Small intestine (tissue), 7 donors: ENCODE data around the gene ZNF790. TPM values are rescaled to one million over a fixed set of nuclear protein-coding genes. Genes with fewer than 3 reads are reported as not detected.
"Not testable (repeated sequence)": the region's sequence is repeated elsewhere in the genome, so short reads cannot be mapped to it uniquely, and the experiment has no call there.

ENCODE experiments used
- DNase-seq, 2 donors: peaks; one replicate each; pipeline versions ENCODE4 v3.0.0 to v3.0.0-alpha.2; 2013
- FAIRE-seq: peaks from 2 replicates; lab custom pipeline; 2012; peaks lifted over from hg19 to GRCh38; lab: Jason Lieb, UNC
- H3K27ac ChIP-seq, 3 donors: one replicate each; pipeline ENCODE4 v1.5.1; 2013; ENCODE audit warnings: low read length in 2 of 3, mild to moderate bottlenecking in 2 of 3, control low read depth in 1 of 3, inconsistent platforms in 1 of 3, low read depth in 1 of 3, moderate library complexity in 1 of 3
- H3K27me3 ChIP-seq, 3 donors: one replicate each; pipeline ENCODE4 v1.6.1; 2013; ENCODE audit warnings: low read length in 3 of 3, inconsistent platforms in 1 of 3; ENCODE audit not compliant: control insufficient read depth in 3 of 3, insufficient read depth in 3 of 3
- H3K36me3 ChIP-seq, 3 donors: one replicate each; pipeline ENCODE4 v1.6.1; 2013; ENCODE audit warnings: low read length in 3 of 3, inconsistent platforms in 1 of 3, low read depth in 1 of 3, mild to moderate bottlenecking in 1 of 3, moderate library complexity in 1 of 3; ENCODE audit not compliant: control insufficient read depth in 3 of 3, insufficient read depth in 2 of 3
- H3K4me1 ChIP-seq, 3 donors: one replicate each; pipeline ENCODE4 v1.6.1; 2013; ENCODE audit warnings: low read length in 2 of 3, inconsistent platforms in 1 of 3, low read depth in 1 of 3, mild to moderate bottlenecking in 1 of 3, moderate library complexity in 1 of 3; ENCODE audit not compliant: control insufficient read depth in 3 of 3, insufficient read depth in 2 of 3
- H3K4me3 ChIP-seq, 3 donors: one replicate each; pipeline ENCODE4 v1.5.1; 2013; ENCODE audit warnings: low read length in 3 of 3, control low read depth in 1 of 3, inconsistent platforms in 1 of 3, low read depth in 1 of 3, mild to moderate bottlenecking in 1 of 3, moderate library complexity in 1 of 3
- H3K9me3 ChIP-seq, 2 donors: one replicate each; pipeline ENCODE4 v1.6.1; 2013; ENCODE audit warnings: low read depth in 1 of 2, low read length in 1 of 2; ENCODE audit not compliant: control insufficient read depth in 2 of 2, insufficient read depth in 1 of 2
- WGBS, 3 donors: extraction: QIAGEN DNeasy Blood & Tissue Kit; methylation state at CpG; one replicate each; pipeline ENCODE4 v1.1.7; 2013; 5-methylcytosine and 5-hydroxymethylcytosine counted together
- polyA plus RNA-seq, 4 donors: library from polyadenylated mRNA; stranded (reverse) in 3 of 4; unstranded in 1 of 4; fragments of 200-250 nt in 3 of 4; fragments of 120-200 nt in 1 of 4; gene quantifications; one replicate each; pipeline versions ENCODE4 v1.2.1 to v1.2.3, GENCODE V29; 2013
- donor health status: healthy with polysubstance abuse.
- donor health status: control.
- donor health status: control.
- donor health status: Bipolar disorder and iron deficiency.
- donor health status: healthy.

ZNF790 gene
- polyA plus RNA-seq, 4 donors = 1.1 to 10.1 (median 1.9) TPM

GRCh38 chr19:36796714-36796992, 41.5 kb downstream of the ZNF790 start:
- Histone ChIP-seq H3K4me3 (peak overlapping the region; percentile 51 to 68 (median 58)), H3K27ac (peak overlapping the region in 2 of 3 donors; percentile 62 to 78), H3K4me1 (no peaks in the 10 kb centered on the region), H3K36me3 (peaks cover 0 to 11% (median 3%) of the 10 kb centered on the region in 3 donors), H3K9me3 (peaks cover 4 to 64% of the 10 kb centered on the region in 2 donors), H3K27me3 (no peaks in the 10 kb centered on the region)
- DNase-seq (no peak), FAIRE-seq (no peak)
- 14 to 38% (median 32%) methylated on average over 19 of the region's 19 CpGs for WGBS, 3 donors

DNA sequence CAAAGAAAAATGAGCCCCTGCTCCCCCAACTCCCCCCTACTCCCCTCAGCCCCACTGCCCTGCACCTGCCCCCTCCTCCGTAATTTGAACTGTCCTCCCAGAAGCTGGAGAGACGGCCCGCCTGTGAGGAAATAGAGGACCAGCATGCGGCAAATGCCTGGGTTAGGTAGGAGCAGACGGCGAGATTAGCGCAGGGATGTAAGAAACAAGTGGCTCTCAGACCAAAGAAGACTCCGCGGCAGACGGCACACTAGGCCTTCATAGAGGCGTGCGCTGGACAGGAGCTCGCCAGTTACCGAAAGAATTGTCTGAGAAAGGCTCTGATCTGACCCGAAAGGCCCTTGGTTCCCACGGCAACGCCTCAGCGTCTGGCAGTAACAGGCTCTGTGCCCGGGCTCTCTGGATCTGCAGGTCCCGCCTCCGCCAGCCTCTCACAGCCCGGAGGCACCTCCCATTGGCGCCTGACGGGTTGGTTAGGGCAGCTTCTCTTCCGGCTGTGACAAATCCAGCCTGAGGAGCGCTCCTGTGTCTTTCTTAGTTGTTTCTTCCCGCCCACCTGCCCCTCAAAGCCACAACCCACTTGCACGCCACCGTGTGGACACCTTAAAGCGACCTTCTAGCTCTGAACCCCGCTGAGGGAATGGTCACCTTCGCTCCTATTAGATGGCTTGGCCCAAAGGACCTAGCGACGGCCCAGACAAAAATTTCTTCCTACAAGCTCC, 46.6 kb downstream of the ZNF790 start:
- not testable (repeated sequence) for DNase-seq, H3K36me3 ChIP-seq, H3K27me3 ChIP-seq, H3K4me1 ChIP-seq, H3K27ac ChIP-seq, FAIRE-seq
- WGBS, 3 donors = 7 to 25% (median 22%) methylated on average over 29 to 33 of the region's 34 CpGs
- H3K9me3 ChIP-seq = peaks cover 4 to 35% of the 10 kb centered on the region in 2 donors
- peak overlapping the region in 1 of 3 donors; percentile 15 for H3K4me3 ChIP-seq

GRCh38 chr19:36775768-36776167, 62.4 kb downstream of the ZNF790 start:
- H3K36me3 ChIP-seq = no peaks in the 10 kb centered on the region
- DNase-seq (peak in 1 of 2 donors; percentile 41), FAIRE-seq (no peak)
- peaks cover 3 to 28% of the 10 kb centered on the region in 2 donors for H3K9me3 ChIP-seq
- H3K4me1 ChIP-seq = no peaks in the 10 kb centered on the region
- peaks cover 0 to 3% (median 0%) of the 10 kb centered on the region in 3 donors for H3K27me3 ChIP-seq
- WGBS, 3 donors = 21 to 58% (median 49%) methylated on average over 33 to 38 of the region's 38 CpGs
- H3K27ac ChIP-seq = peak overlapping the region in 2 of 3 donors; percentile 28 to 69
- H3K4me3 ChIP-seq = peak overlapping the region in 2 of 3 donors; percentile 18 to 34

DNA sequence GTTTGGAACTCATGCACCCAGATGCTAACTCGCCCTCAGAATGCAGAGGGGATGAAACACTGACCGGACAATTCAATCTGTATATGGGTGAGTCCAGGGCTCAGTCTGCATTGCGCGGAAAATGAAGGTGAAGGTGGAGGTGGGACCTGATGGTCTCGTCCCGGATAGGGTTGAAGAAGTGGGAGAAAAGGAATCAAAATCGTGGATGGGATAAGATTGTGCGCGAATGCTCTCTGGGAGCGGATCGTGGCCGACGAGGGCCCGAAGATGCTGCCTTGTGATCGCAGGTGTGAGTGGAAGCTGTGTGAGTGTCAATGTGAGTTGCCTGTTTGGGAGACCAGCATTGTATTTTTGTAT, 65.0 kb downstream of the ZNF790 start:
- Histone ChIP-seq H3K4me1 (no peaks in the 10 kb centered on the region), H3K27ac (peak overlapping the region in 1 of 3 donors; percentile 61), H3K27me3 (peaks cover 0 to 3% (median 0%) of the 10 kb centered on the region in 3 donors), H3K9me3 (peaks cover 3 to 45% of the 10 kb centered on the region in 2 donors), H3K4me3 (peak overlapping the region; percentile 47 to 76 (median 71)), H3K36me3 (peaks cover 0 to 7% (median 0%) of the 10 kb centered on the region in 3 donors)
- 4 to 13% (median 11%) methylated on average over 15 of the region's 15 CpGs for WGBS, 3 donors
- FAIRE-seq = no peak
- no peak for DNase-seq

- H3K4me1 ChIP-seq = no peaks in the 10 kb centered on the region
- H3K9me3 ChIP-seq = peaks cover 3 to 48% of the 10 kb centered on the region in 2 donors
- WGBS, 3 donors = 0 to 1% (median 0%) methylated on average over 53 to 57 of the region's 57 CpGs
- H3K27me3 ChIP-seq = peaks cover 0 to 3% (median 0%) of the 10 kb centered on the region in 3 donors
- DNase-seq (peak; percentile 94 to 97), FAIRE-seq (no peak)
- H3K4me3 ChIP-seq = peak within 1 kb of the TSS; percentile 47 to 76 (median 71)
- peaks cover 0 to 7% (median 0%) of the 10 kb centered on the region in 3 donors for H3K36me3 ChIP-seq
- H3K27ac ChIP-seq = peak within 1 kb of the TSS; percentile 37 to 75 (median 61)
Observed at GRCh38 chr19:36772311-36773222, 65.6 kb downstream of the ZNF790 start, which contains the start of gene ZNF850. Gene ZNF850, minus strand, starts transcription at chr19:36772807. Its CDS starts 10,201 bp downstream, at chr19:36762606.

DNA sequence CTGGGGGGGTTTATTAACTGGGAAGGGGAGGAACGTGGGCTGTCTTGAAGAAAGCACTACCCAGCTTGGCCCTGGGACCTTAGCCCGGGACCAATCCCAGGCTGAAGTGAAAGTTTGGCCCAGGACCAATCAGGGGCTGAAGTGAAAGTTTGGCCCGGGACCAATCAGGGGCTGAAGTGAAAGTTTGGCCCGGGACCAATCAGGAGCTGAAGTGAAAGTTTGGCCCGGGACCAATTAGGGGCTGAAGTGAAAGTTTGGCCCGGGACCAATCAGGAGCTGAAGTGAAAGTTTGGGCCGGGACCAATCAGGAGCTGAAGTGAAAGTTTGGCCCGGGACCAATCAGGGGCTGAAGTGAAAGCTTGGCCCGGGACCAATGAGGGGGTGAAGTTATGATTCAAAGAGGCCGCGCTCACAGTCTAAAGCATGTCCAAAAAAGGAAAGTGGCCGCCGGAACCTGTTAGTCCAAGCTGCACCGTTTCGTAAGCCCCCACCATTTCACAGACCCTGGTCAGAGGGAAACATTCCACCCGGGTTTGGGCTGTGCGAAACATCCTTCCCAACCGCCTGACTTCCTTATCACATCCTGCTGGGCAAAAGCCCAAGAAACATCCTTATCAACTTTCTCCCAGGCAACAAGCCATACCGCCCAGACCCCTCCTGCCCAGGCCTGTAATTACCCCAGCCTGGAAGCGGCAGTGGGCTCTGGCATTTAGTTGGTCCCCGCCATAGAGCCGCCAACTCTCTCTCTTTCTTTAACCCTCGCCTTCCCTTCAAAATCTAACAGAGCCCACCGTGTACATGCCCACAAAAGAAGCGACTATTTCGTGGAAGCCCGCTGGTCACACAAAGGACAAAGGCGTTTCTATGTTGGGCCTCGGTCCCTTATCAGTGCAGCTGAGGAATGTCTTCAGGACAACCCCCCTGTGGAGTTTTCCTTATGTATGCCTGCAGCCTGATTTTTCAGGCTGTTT, 66.6 kb downstream of the ZNF790 start:
- Histone ChIP-seq H3K4me1 (no peaks in the 10 kb centered on the region), H3K36me3 (peaks cover 0 to 7% (median 0%) of the 10 kb centered on the region in 3 donors), H3K9me3 (peaks cover 3 to 55% of the 10 kb centered on the region in 2 donors), H3K27me3 (peaks cover 0 to 3% (median 0%) of the 10 kb centered on the region in 3 donors), H3K27ac (peak overlapping the region in 2 of 3 donors; percentile 61 to 75), H3K4me3 (peak overlapping the region in 2 of 3 donors; percentile 71 to 76)
- 2 to 3% (median 3%) methylated on average over 29 of the region's 29 CpGs for WGBS, 3 donors
- FAIRE-seq (peak; percentile 10), DNase-seq (peak; percentile 68 to 85)
